GM12878 (cell line): ENCODE results near the gene LIN7B. TPM values are rescaled to one million over a fixed set of nuclear protein-coding genes. Genes with fewer than 3 reads are reported as not detected.
A peak's percentile ranks its signal among the peaks of the same experiment; 100 is the strongest.

Source experiments
- CHD2 ChIP-seq: IDR thresholded peaks from 2 replicates; pipeline ENCODE4 v1.6.1; 2011; ENCODE audit warnings: low read depth, low read length, improper control_type of control experiment, borderline replicate concordance
- ETV6 ChIP-seq, 2 experiments: fragments of 450-650 bp in 1 of 2; IDR thresholded peaks in 1 of 2; conservative IDR thresholded peaks in 1 of 2; 2 replicates each; pipeline ENCODE4 v1.6.1; 2014; ENCODE audit warnings: antibody characterized with exemption in 1 of 2, borderline replicate concordance in 1 of 2, low read depth in 1 of 2, mild to moderate bottlenecking in 1 of 2, moderate library complexity in 1 of 2
- EZH2 ChIP-seq: IDR thresholded peaks from 2 replicates; pipeline ENCODE4 v1.6.1; 2012; ENCODE audit warnings: low read depth, mild to moderate bottlenecking, control low read depth, inconsistent platforms, low read length, borderline replicate concordance; ENCODE audit not compliant: control insufficient read depth
- IKZF2 ChIP-seq, 2 experiments: fragments of 450-650 bp; IDR thresholded peaks; 2 replicates each; pipeline ENCODE4 v1.6.1; 2017; ENCODE audit warnings: mild to moderate bottlenecking in 2 of 2, moderate library complexity in 2 of 2
- MYB ChIP-seq: fragments of 150-350 bp; IDR thresholded peaks from 2 replicates; pipeline ENCODE4 v1.6.1; 2014; ENCODE audit warnings: mild to moderate bottlenecking, low read depth, low read length, borderline replicate concordance
- NFIC ChIP-seq: IDR thresholded peaks from 2 replicates; pipeline ENCODE4 v1.6.1; 2012; ENCODE audit warnings: low read depth, mild to moderate bottlenecking, inconsistent platforms, low read length, moderate library complexity
- POLR2A ChIP-seq: IDR thresholded peaks from 2 replicates; pipeline ENCODE4 v1.6.1; 2011; ENCODE audit warnings: low read depth, mild to moderate bottlenecking, low read length
- RAD51 ChIP-seq: fragments of 450-650 bp; IDR thresholded peaks from 2 replicates; pipeline ENCODE4 v1.6.1; 2016; ENCODE audit warnings: moderate library complexity, mild to moderate bottlenecking, inconsistent platforms
- RUNX3 ChIP-seq: IDR thresholded peaks from 2 replicates; pipeline ENCODE4 v1.6.1; 2012; ENCODE audit warnings: low read length, inconsistent platforms
- SUPT20H ChIP-seq: IDR thresholded peaks from 2 replicates; pipeline ENCODE4 v1.6.1; 2011; ENCODE audit warnings: low read depth, mild to moderate bottlenecking, low read length, moderate library complexity, borderline replicate concordance; ENCODE audit not compliant: control insufficient read depth
- ZSCAN29 ChIP-seq: fragments of 450-650 bp; IDR thresholded peaks from 2 replicates; pipeline ENCODE4 v1.6.1; 2017; ENCODE audit warnings: mild to moderate bottlenecking, moderate library complexity
- polyA plus RNA-seq, 11 experiments: library from polyadenylated mRNA; depleted of rRNA in 4 of 11; unstranded in 6 of 11; stranded (reverse) in 5 of 11; fragments of >200 nt; fragmentation: Nextera tagmentation in 4 of 11; fragmentation: Illumina TruSeq in 1 of 11; extraction: Ambion mirVana in 4 of 11; extraction: Trizol in 1 of 11; gene quantifications; 1 replicate in 1 of 11; 2 replicates in 10 of 11; pipeline versions ENCODE4 v1.2.1 to v1.2.3, GENCODE V29; 2011 to 2016; ENCODE audit warnings: inconsistent platforms in 2 of 11, missing spikeins in 2 of 11, low read depth in 1 of 11
- total RNA-seq, 4 experiments: library from RNA; depleted of rRNA in 3 of 4; stranded (reverse); fragments of >200 nt in 3 of 4; fragmentation: Illumina TruSeq in 1 of 4; extraction: Trizol in 1 of 4; gene quantifications; 2 replicates each; pipeline versions ENCODE4 v1.2.1 to v1.2.3, GENCODE V29; 2013 to 2021
- TF ChIP-seq, protein P1 (sequence below): fragments of 450-650 bp; IDR thresholded peaks from 2 replicates; pipeline ENCODE4 v1.6.1; 2018; ENCODE audit warnings: mild to moderate bottlenecking, low read depth, moderate library complexity; ENCODE audit not compliant: partially characterized antibody
- TF ChIP-seq, protein P2 (sequence below): fragments of 450-650 bp; IDR thresholded peaks from 2 replicates; pipeline ENCODE4 v1.6.1; 2017; ENCODE audit warnings: low read depth, mild to moderate bottlenecking, moderate library complexity
- TF ChIP-seq, protein P3 (sequence below): fragments of 150-350 bp; IDR thresholded peaks from 2 replicates; pipeline ENCODE4 v1.6.1; 2014; ENCODE audit warnings: mild to moderate bottlenecking, low read depth, low read length

Gene LIN7B
- total and polyA plus RNA-seq, 10 of the 15 experiments (the other 5 are each of a cell fraction or from before 2014, with no cell fraction given), result 0.15 to 3.5 (median 1.6) TPM; not detected in 2

DNA sequence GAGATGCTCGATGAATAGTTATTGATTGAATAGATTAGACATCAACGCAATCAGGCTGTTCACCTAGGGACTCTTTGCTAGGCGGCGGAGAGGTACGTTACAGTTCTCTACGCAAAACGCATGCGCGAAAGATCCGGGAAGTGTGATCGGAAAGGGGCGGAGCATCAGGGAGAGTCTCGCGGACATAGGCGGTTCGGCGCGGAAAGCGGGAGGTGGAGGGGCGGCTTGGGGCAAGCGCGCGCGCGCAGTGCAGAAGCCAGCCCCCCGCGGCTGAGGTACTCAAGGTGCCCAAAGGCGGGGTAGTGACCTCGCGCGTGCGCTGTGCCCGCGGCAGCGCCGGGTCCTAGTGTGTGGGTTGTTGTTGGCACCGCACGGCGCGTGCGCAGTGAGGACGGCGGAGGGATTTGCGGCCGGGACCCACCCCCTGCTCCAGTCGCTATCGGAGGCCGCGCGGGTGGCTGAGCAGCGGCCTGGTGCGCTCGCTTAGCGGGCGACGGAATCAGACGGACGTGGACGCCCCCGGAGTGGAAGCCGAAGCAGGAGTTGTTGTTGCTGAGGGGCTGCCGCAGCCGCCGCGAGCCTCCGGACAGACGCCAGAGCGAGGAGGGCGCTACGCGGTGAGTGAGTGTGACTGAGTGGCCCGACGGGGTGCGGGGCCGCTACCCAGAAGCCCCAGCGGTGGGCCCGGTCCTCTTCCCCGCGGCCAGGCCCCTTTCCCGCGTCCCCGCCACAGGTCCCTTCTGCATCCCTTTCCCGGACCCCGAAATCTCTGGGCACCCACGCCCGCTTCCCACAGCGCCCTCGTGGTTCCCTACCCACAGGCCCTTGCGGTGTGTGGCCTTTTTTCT lies 28.9 kb upstream of the LIN7B start, which contains the start of gene SNRNP70 (continued):
- TF ChIP-seq ZSCAN29 (no peak), NFIC (no peak), RUNX3 (peak; percentile 80), MYB (no peak), ETV6 (conservative IDR thresholded peaks at IDR 0.05 in 1 of 2, IDR thresholded peaks at IDR 0.05 in 1 of 2; ENCODE audit: borderline replicate concordance in 1 of 2, low read depth in 1 of 2) (0 out of 4 replicates have a peak, but pooled peaks of 1 of the 2 experiments have one; percentile 38), POLR2A (peak; percentile 100), IKZF2 (IDR thresholded peaks at IDR 0.05) (peak in 1 of 2 experiments; percentile 52; a peak in 1 of 4 replicates), CHD2 (peak; percentile 97), RAD51 (no peak), EZH2 (no peak), SUPT20H (no peak)
- TF ChIP-seq, protein P1, sequence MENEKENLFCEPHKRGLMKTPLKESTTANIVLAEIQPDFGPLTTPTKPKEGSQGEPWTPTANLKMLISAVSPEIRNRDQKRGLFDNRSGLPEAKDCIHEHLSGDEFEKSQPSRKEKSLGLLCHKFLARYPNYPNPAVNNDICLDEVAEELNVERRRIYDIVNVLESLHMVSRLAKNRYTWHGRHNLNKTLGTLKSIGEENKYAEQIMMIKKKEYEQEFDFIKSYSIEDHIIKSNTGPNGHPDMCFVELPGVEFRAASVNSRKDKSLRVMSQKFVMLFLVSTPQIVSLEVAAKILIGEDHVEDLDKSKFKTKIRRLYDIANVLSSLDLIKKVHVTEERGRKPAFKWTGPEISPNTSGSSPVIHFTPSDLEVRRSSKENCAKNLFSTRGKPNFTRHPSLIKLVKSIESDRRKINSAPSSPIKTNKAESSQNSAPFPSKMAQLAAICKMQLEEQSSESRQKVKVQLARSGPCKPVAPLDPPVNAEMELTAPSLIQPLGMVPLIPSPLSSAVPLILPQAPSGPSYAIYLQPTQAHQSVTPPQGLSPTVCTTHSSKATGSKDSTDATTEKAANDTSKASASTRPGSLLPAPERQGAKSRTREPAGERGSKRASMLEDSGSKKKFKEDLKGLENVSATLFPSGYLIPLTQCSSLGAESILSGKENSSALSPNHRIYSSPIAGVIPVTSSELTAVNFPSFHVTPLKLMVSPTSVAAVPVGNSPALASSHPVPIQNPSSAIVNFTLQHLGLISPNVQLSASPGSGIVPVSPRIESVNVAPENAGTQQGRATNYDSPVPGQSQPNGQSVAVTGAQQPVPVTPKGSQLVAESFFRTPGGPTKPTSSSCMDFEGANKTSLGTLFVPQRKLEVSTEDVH, result no peak
- TF ChIP-seq, protein P2, sequence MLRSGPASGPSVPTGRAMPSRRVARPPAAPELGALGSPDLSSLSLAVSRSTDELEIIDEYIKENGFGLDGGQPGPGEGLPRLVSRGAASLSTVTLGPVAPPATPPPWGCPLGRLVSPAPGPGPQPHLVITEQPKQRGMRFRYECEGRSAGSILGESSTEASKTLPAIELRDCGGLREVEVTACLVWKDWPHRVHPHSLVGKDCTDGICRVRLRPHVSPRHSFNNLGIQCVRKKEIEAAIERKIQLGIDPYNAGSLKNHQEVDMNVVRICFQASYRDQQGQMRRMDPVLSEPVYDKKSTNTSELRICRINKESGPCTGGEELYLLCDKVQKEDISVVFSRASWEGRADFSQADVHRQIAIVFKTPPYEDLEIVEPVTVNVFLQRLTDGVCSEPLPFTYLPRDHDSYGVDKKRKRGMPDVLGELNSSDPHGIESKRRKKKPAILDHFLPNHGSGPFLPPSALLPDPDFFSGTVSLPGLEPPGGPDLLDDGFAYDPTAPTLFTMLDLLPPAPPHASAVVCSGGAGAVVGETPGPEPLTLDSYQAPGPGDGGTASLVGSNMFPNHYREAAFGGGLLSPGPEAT, result peak; percentile 64
- TF ChIP-seq, protein P3, sequence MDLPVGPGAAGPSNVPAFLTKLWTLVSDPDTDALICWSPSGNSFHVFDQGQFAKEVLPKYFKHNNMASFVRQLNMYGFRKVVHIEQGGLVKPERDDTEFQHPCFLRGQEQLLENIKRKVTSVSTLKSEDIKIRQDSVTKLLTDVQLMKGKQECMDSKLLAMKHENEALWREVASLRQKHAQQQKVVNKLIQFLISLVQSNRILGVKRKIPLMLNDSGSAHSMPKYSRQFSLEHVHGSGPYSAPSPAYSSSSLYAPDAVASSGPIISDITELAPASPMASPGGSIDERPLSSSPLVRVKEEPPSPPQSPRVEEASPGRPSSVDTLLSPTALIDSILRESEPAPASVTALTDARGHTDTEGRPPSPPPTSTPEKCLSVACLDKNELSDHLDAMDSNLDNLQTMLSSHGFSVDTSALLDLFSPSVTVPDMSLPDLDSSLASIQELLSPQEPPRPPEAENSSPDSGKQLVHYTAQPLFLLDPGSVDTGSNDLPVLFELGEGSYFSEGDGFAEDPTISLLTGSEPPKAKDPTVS, result no peak
